Measurements from ENCODE around the gene ATG4B. TPM values are rescaled to one million over a fixed set of nuclear protein-coding genes. Genes with fewer than 3 reads are reported as not detected.

Gene ATG4B
- total and polyA plus RNA-seq, 2 experiments from 2014 or later, result 65.3 to 85.5 TPM

GRCh38 chr2:241648453-241648852 is 11.0 kb downstream of the ATG4B start:
- Histone ChIP-seq H3K9ac (no peak overlapping the region), H2AFZ (no peak overlapping the region), H3K27ac (no peak overlapping the region), H4K20me1 (ENCODE audit: insufficient read depth) (peaks cover 3% of the 10 kb centered on the region; the same call in 1 of the 2 replicates), H3K27me3 (replicated peaks; ENCODE audit: insufficient read depth) (no peaks in the 10 kb centered on the region), H3K4me3 (no peak overlapping the region), H3K4me2 (ENCODE audit: unreplicated experiment) (no peak overlapping the region), H3K79me2 (ENCODE audit: insufficient read depth) (peaks cover 89% of the 10 kb centered on the region), H3F3A (ENCODE audit: insufficient read depth) (no peaks in the 10 kb centered on the region), H3K9me3 (ENCODE audit: low read depth) (no peaks in the 10 kb centered on the region), H3K36me3 (ENCODE audit: low read depth) (peaks cover 4% of the 10 kb centered on the region), H3K4me1 (ENCODE audit: insufficient read depth) (no peaks in the 10 kb centered on the region), H3K9me2 (ENCODE audit: insufficient read depth) (no peaks in the 10 kb centered on the region)
- in situ Hi-C loops (cut with MboI), result no loop called here
- 79 to 86% methylated on average over 6 of the region's 6 CpGs for WGBS, 2 experiments (ENCODE audit: low coverage in 1 of 2, low lambda C conversion rate in 2 of 2, missing lambda C conversion rate in 2 of 2)
- DNase-seq, result no peak
- no peak for TF ChIP-seq EZH2phosphoT487 (IDR thresholded peaks at IDR 0.05; ENCODE audit: insufficient read depth, low read depth)
- no peak for TF ChIP-seq EZH2 (IDR thresholded peaks at IDR 0.05; ENCODE audit: insufficient read depth, poor library complexity, severe bottlenecking)

- peaks cover 3% of the 10 kb centered on the region; the same call in 1 of the 2 replicates for H4K20me1 ChIP-seq (ENCODE audit: insufficient read depth)
- H2AFZ ChIP-seq, result no peak overlapping the region
- 77 to 80% methylated on average over 4 of the region's 4 CpGs for WGBS, 2 experiments (ENCODE audit: low coverage in 1 of 2, low lambda C conversion rate in 2 of 2, missing lambda C conversion rate in 2 of 2)
- TF ChIP-seq EZH2 (IDR thresholded peaks at IDR 0.05; ENCODE audit: insufficient read depth, poor library complexity, severe bottlenecking) (no peak), EZH2phosphoT487 (IDR thresholded peaks at IDR 0.05; ENCODE audit: insufficient read depth, low read depth) (no peak)
- no peak for DNase-seq
- peaks cover 4% of the 10 kb centered on the region for H3K36me3 ChIP-seq (ENCODE audit: low read depth)
- H3K79me2 ChIP-seq (ENCODE audit: insufficient read depth), result peaks cover 86% of the 10 kb centered on the region
- H3K27ac ChIP-seq, result no peak overlapping the region
- H3K9ac ChIP-seq, result no peak overlapping the region
- H3F3A ChIP-seq (ENCODE audit: insufficient read depth), result no peaks in the 10 kb centered on the region
- in situ Hi-C loops (cut with MboI), result no loop called here
- H3K4me3 ChIP-seq, result no peak overlapping the region
- H3K4me2 ChIP-seq (ENCODE audit: unreplicated experiment), result no peak overlapping the region
- no peaks in the 10 kb centered on the region for H3K9me2 ChIP-seq (ENCODE audit: insufficient read depth)
- no peaks in the 10 kb centered on the region for H3K4me1 ChIP-seq (ENCODE audit: insufficient read depth)
- no peaks in the 10 kb centered on the region for H3K27me3 ChIP-seq (replicated peaks; ENCODE audit: insufficient read depth)
- H3K9me3 ChIP-seq (ENCODE audit: low read depth), result no peaks in the 10 kb centered on the region
These were observed 11.9 kb downstream of the ATG4B start for GRCh38 chr2:241649404-241649803.

- no peaks in the 10 kb centered on the region for H3K27me3 ChIP-seq (replicated peaks; ENCODE audit: insufficient read depth)
- DNase-seq, result no peak
- in situ Hi-C loops (cut with MboI), result no loop called here
- 85 to 90% methylated on average over 6 of the region's 6 CpGs for WGBS, 2 experiments (ENCODE audit: low coverage in 1 of 2, low lambda C conversion rate in 2 of 2, missing lambda C conversion rate in 2 of 2)
- no peak overlapping the region for H3K27ac ChIP-seq
- H3K36me3 ChIP-seq (ENCODE audit: low read depth), result peaks cover 4% of the 10 kb centered on the region
- H3K4me1 ChIP-seq (ENCODE audit: insufficient read depth), result no peaks in the 10 kb centered on the region
- no peaks in the 10 kb centered on the region for H3K9me3 ChIP-seq (ENCODE audit: low read depth)
- H2AFZ ChIP-seq, result no peak overlapping the region
- peaks cover 81% of the 10 kb centered on the region for H3K79me2 ChIP-seq (ENCODE audit: insufficient read depth)
- H3K9ac ChIP-seq, result no peak overlapping the region
- TF ChIP-seq EZH2 (IDR thresholded peaks at IDR 0.05; ENCODE audit: insufficient read depth, poor library complexity, severe bottlenecking), result no peak
- TF ChIP-seq EZH2phosphoT487 (IDR thresholded peaks at IDR 0.05; ENCODE audit: insufficient read depth, low read depth), result no peak
- H3K9me2 ChIP-seq (ENCODE audit: insufficient read depth), result no peaks in the 10 kb centered on the region
- peaks cover 2% of the 10 kb centered on the region; the same call in 1 of the 2 replicates for H4K20me1 ChIP-seq (ENCODE audit: insufficient read depth)
- H3K4me3 ChIP-seq, result no peak overlapping the region
- H3K4me2 ChIP-seq (ENCODE audit: unreplicated experiment), result no peak overlapping the region
- H3F3A ChIP-seq (ENCODE audit: insufficient read depth), result no peaks in the 10 kb centered on the region
These were observed 12.4 kb downstream of the ATG4B start for GRCh38 chr2:241649927-241650326.

GRCh38 chr2:241652142-241652541 is 14.6 kb downstream of the ATG4B start:
- H2AFZ ChIP-seq, result no peak overlapping the region
- no peaks in the 10 kb centered on the region for H3F3A ChIP-seq (ENCODE audit: insufficient read depth)
- no peak overlapping the region for H3K9ac ChIP-seq
- no peaks in the 10 kb centered on the region for H3K9me2 ChIP-seq (ENCODE audit: insufficient read depth)
- WGBS, 2 experiments (ENCODE audit: low coverage in 1 of 2, low lambda C conversion rate in 2 of 2, missing lambda C conversion rate in 2 of 2), result 89 to 93% methylated on average over 9 of the region's 9 CpGs
- H3K4me3 ChIP-seq, result no peak overlapping the region
- no peak overlapping the region for H3K4me2 ChIP-seq (ENCODE audit: unreplicated experiment)
- no peaks in the 10 kb centered on the region for H3K4me1 ChIP-seq (ENCODE audit: insufficient read depth)
- H3K36me3 ChIP-seq (ENCODE audit: low read depth), result peaks cover 8% of the 10 kb centered on the region
- no peak for DNase-seq
- in situ Hi-C loops (cut with MboI), result no loop called here
- peaks cover 59% of the 10 kb centered on the region for H3K79me2 ChIP-seq (ENCODE audit: insufficient read depth)
- H4K20me1 ChIP-seq (ENCODE audit: insufficient read depth), result no peaks in the 10 kb centered on the region
- no peak for TF ChIP-seq EZH2 (IDR thresholded peaks at IDR 0.05; ENCODE audit: insufficient read depth, poor library complexity, severe bottlenecking)
- TF ChIP-seq EZH2phosphoT487 (IDR thresholded peaks at IDR 0.05; ENCODE audit: insufficient read depth, low read depth), result no peak
- H3K27me3 ChIP-seq (replicated peaks; ENCODE audit: insufficient read depth), result no peaks in the 10 kb centered on the region
- no peak overlapping the region for H3K27ac ChIP-seq
- H3K9me3 ChIP-seq (ENCODE audit: low read depth), result no peaks in the 10 kb centered on the region

GRCh38 chr2:241652722-241653121 is 15.2 kb downstream of the ATG4B start:
- no peaks in the 10 kb centered on the region for H4K20me1 ChIP-seq (ENCODE audit: insufficient read depth)
- H3K9ac ChIP-seq, result no peak overlapping the region
- WGBS, 2 experiments (ENCODE audit: low coverage in 1 of 2, low lambda C conversion rate in 2 of 2, missing lambda C conversion rate in 2 of 2), result 91 to 95% methylated on average over 9 of the region's 9 CpGs
- H3K4me1 ChIP-seq (ENCODE audit: insufficient read depth), result no peaks in the 10 kb centered on the region
- H3K79me2 ChIP-seq (ENCODE audit: insufficient read depth), result peaks cover 53% of the 10 kb centered on the region
- TF ChIP-seq EZH2phosphoT487 (IDR thresholded peaks at IDR 0.05; ENCODE audit: insufficient read depth, low read depth) (no peak), EZH2 (IDR thresholded peaks at IDR 0.05; ENCODE audit: insufficient read depth, poor library complexity, severe bottlenecking) (no peak)
- H3K9me2 ChIP-seq (ENCODE audit: insufficient read depth), result no peaks in the 10 kb centered on the region
- H3K9me3 ChIP-seq (ENCODE audit: low read depth), result no peaks in the 10 kb centered on the region
- H3K4me2 ChIP-seq (ENCODE audit: unreplicated experiment), result no peak overlapping the region
- no peak overlapping the region for H2AFZ ChIP-seq
- in situ Hi-C loops (cut with MboI), result no loop called here
- no peaks in the 10 kb centered on the region for H3F3A ChIP-seq (ENCODE audit: insufficient read depth)
- no peak overlapping the region for H3K27ac ChIP-seq
- DNase-seq, result no peak
- H3K4me3 ChIP-seq, result no peak overlapping the region
- H3K36me3 ChIP-seq (ENCODE audit: low read depth), result peaks cover 8% of the 10 kb centered on the region
- no peaks in the 10 kb centered on the region for H3K27me3 ChIP-seq (replicated peaks; ENCODE audit: insufficient read depth)
